Trophoblast cell (in vitro differentiated cells and primary cell): ENCODE measurements around the gene GADD45G.

Source experiments
- DNase-seq, 2 donors: peaks; one replicate each; pipeline ENCODE4 v3.0.0-alpha.2; 2016
- H2AFZ ChIP-seq: 2 replicates; pipeline ENCODE4 v1.6.1; 2013; ENCODE audit warnings: low read length, moderate library complexity, mild to moderate bottlenecking; ENCODE audit not compliant: insufficient read depth, poor library complexity
- H2AK5ac ChIP-seq: 2 replicates; pipeline ENCODE4 v1.6.1; 2013; ENCODE audit warnings: mild to moderate bottlenecking, low read length
- H2BK120ac ChIP-seq: 2 replicates; pipeline ENCODE4 v1.6.1; 2013; ENCODE audit warnings: low read length, mild to moderate bottlenecking, moderate library complexity; ENCODE audit not compliant: insufficient read depth, poor library complexity
- H2BK12ac ChIP-seq: 2 replicates; pipeline ENCODE4 v1.6.1; 2013; ENCODE audit warnings: mild to moderate bottlenecking, low read length, moderate library complexity
- H2BK5ac ChIP-seq: 2 replicates; pipeline ENCODE4 v1.6.1; 2013; ENCODE audit warnings: low read length, low read depth, moderate library complexity, mild to moderate bottlenecking; ENCODE audit not compliant: poor library complexity
- H3K14ac ChIP-seq: 2 replicates; pipeline ENCODE4 v1.6.1; 2013; ENCODE audit warnings: mild to moderate bottlenecking, low read length
- H3K18ac ChIP-seq: 2 replicates; pipeline ENCODE4 v1.6.1; 2013; ENCODE audit warnings: mild to moderate bottlenecking, low read length
- H3K23ac ChIP-seq: 2 replicates; pipeline ENCODE4 v1.6.1; 2013; ENCODE audit warnings: low read length
- H3K27ac ChIP-seq: 2 replicates; pipeline ENCODE4 v1.5.1; 2013; ENCODE audit warnings: low read depth, mild to moderate bottlenecking, inconsistent platforms, low read length, moderate library complexity
- H3K27me3 ChIP-seq: 2 replicates; pipeline ENCODE4 v1.6.1; 2013; ENCODE audit warnings: inconsistent platforms, mild to moderate bottlenecking, low read length, moderate library complexity; ENCODE audit not compliant: insufficient read depth
- H3K36me3 ChIP-seq, 2 experiments: 1 replicate in 1 of 2; 2 replicates in 1 of 2; pipeline ENCODE4 v1.6.1; 2013; ENCODE audit warnings: low read length in 2 of 2, mild to moderate bottlenecking in 2 of 2, moderate library complexity in 1 of 2; ENCODE audit not compliant: insufficient read depth in 2 of 2, control insufficient read depth in 1 of 2
- H3K4ac ChIP-seq: 2 replicates; pipeline ENCODE4 v1.6.1; 2013; ENCODE audit warnings: low read depth, mild to moderate bottlenecking, low read length, moderate library complexity
- H3K4me1 ChIP-seq, 2 experiments: 1 replicate in 1 of 2; 2 replicates in 1 of 2; pipeline ENCODE4 v1.6.1; 2013; ENCODE audit warnings: low read length in 2 of 2, mild to moderate bottlenecking in 2 of 2, moderate library complexity in 1 of 2; ENCODE audit not compliant: insufficient read depth in 2 of 2, control insufficient read depth in 1 of 2
- H3K4me2 ChIP-seq: 2 replicates; pipeline ENCODE4 v1.6.1; 2013; ENCODE audit warnings: inconsistent platforms, mild to moderate bottlenecking, low read length, moderate library complexity
- H3K4me3 ChIP-seq: 2 replicates; pipeline ENCODE4 v1.5.1; 2013; ENCODE audit warnings: mild to moderate bottlenecking, low read depth, low read length, inconsistent platforms
- H3K79me1 ChIP-seq: one replicate; pipeline ENCODE4 v1.6.1; 2013; ENCODE audit warnings: low read length
- H3K79me2 ChIP-seq: 2 replicates; pipeline ENCODE4 v1.6.1; 2013; ENCODE audit warnings: low read length, mild to moderate bottlenecking; ENCODE audit not compliant: control insufficient read depth, insufficient read depth, poor library complexity
- H3K9ac ChIP-seq: 2 replicates; pipeline ENCODE4 v1.6.1; 2013; ENCODE audit warnings: mild to moderate bottlenecking, low read length
- H3K9me3 ChIP-seq: 2 replicates; pipeline ENCODE4 v1.6.1; 2013; ENCODE audit warnings: low read depth, mild to moderate bottlenecking, control low read depth, inconsistent platforms, low read length; ENCODE audit not compliant: insufficient read depth
- H4K12ac ChIP-seq: 2 replicates; pipeline ENCODE4 v1.6.1; 2013; ENCODE audit warnings: low read depth, mild to moderate bottlenecking, low read length, moderate library complexity
- H4K8ac ChIP-seq: 2 replicates; pipeline ENCODE4 v1.6.1; 2013; ENCODE audit warnings: low read depth, mild to moderate bottlenecking, low read length, moderate library complexity
- H4K91ac ChIP-seq: one replicate; pipeline ENCODE4 v1.6.1; 2013; ENCODE audit warnings: low read depth, mild to moderate bottlenecking, low read length, moderate library complexity
- WGBS: extraction: QIAGEN DNeasy Blood & Tissue Kit; methylation state at CpG from one replicate; pipeline ENCODE4 v1.1.7; 2013; ENCODE audit warnings: missing lambda C conversion rate; ENCODE audit not compliant: insufficient read length, insufficient coverage; ENCODE audit errors: extremely low coverage; 5-methylcytosine and 5-hydroxymethylcytosine counted together

GADD45G gene

DNA sequence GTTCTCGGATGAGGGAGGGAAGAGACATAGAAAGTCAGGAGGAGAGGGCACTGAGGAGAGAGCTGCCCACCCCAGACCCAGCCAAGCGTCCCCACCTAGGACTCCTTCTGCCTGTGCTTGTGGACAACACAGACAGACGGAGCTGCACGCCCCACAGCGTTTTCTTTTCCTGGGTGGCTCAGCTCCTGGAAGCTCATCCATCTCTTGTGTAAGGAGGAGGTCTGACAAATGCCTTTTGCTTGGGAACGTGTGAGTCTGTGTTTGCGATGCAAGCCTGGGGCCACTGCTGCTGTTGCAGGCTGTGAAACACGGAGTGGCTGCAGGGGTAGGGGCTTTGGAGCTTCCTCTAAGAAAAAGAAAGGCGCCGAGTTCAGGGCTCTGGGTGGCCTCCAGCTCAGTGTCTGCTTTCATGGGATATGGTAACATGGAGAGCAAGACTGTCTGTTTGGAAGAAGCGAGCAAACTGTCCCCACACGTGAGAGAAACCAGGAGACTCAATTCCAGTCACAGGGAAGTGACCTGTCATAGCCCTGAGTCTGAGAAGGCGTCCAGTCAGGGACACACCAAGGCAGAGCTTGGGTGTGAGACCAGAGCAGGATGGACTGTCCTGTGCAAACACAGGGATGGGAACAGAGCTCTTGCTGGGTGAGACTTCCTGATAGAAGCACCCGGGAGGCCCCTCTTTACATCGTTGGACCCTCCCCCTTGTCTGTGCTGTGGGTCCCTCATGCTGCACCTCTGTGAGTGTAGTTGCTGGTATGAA is 42.7 kb downstream of the GADD45G start:
- no peak overlapping the region for H3K4me2 ChIP-seq
- peak overlapping the region; percentile 32 for H4K8ac ChIP-seq
- peak overlapping the region; percentile 54 for H2BK12ac ChIP-seq
- H3K27ac ChIP-seq = no peak overlapping the region
- peaks cover 3% of the 10 kb centered on the region for H3K79me2 ChIP-seq
- peak overlapping the region; percentile 60 for H4K91ac ChIP-seq
- H2AK5ac ChIP-seq = peak overlapping the region; percentile 18
- no peaks in the 10 kb centered on the region for H3K9me3 ChIP-seq
- H3K23ac ChIP-seq = no peak overlapping the region
- H3K36me3 ChIP-seq = no peaks in the 10 kb centered on the region
- peaks cover 20 to 22% of the 10 kb centered on the region in 2 experiments for H3K4me1 ChIP-seq
- DNase-seq = no peak
- WGBS = no CpG with 5 or more reads among the region's 15 CpGs
- H3K9ac ChIP-seq = no peak overlapping the region
- H2BK5ac ChIP-seq = peak overlapping the region; percentile 22
- H3K18ac ChIP-seq = peak overlapping the region; percentile 11
- peak overlapping the region; percentile 21 for H3K14ac ChIP-seq
- H3K27me3 ChIP-seq = no peaks in the 10 kb centered on the region
- H2BK120ac ChIP-seq = peak overlapping the region; percentile 45
- no peak overlapping the region for H3K4me3 ChIP-seq
- peak overlapping the region; percentile 13 for H3K4ac ChIP-seq
- H3K79me1 ChIP-seq = peaks cover 16% of the 10 kb centered on the region
- H4K12ac ChIP-seq = no peak overlapping the region
- H2AFZ ChIP-seq = no peak overlapping the region

DNA sequence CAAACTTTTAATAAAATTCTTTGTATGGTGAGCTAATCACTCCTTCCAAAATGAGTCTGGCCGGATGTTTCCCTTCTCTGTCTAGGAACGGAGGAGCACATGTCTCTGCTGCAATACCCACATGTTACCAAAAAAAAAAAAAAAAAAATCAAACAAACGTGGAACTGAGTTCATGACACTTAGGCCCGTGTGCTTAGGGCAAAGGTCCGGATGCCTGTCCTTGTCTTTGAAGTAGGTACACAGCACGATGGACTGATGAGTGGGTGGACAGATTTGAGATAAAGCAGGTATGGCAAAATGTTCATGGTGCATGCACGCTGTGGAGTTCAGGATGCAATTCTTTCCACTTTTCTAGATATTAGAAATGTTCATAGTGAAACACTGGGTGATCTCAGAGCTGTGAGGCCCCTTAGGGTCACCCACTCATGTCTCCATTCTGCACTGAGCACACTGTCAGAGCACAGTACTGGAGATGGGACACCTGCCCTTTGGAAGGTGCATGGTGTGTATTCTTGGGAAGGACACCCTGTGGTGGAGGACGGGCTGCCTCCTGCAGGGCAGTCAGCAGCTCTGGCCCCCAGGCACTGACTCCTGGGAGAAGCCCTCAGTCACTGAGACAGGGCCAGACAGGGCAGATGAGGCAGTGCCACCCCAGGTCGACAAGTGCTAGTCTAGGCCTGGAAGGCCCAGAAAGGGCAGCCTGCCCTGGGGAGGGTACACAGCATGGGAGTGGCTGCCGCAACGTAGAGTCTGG is 43.6 kb downstream of the GADD45G start:
- H3K23ac ChIP-seq = no peak overlapping the region
- no peak overlapping the region for H2BK120ac ChIP-seq
- peak overlapping the region; percentile 5 for H3K14ac ChIP-seq
- H3K9me3 ChIP-seq = no peaks in the 10 kb centered on the region
- no peaks in the 10 kb centered on the region for H3K27me3 ChIP-seq
- H4K8ac ChIP-seq = no peak overlapping the region
- H3K4ac ChIP-seq = no peak overlapping the region
- no peak overlapping the region for H2AFZ ChIP-seq
- no peak overlapping the region for H3K4me2 ChIP-seq
- H4K12ac ChIP-seq = no peak overlapping the region
- no peak overlapping the region for H3K18ac ChIP-seq
- H2BK12ac ChIP-seq = no peak overlapping the region
- H3K27ac ChIP-seq = no peak overlapping the region
- H3K4me3 ChIP-seq = no peak overlapping the region
- peak; percentile 32 to 87 for DNase-seq
- peaks cover 13% of the 10 kb centered on the region for H3K79me1 ChIP-seq
- H3K9ac ChIP-seq = no peak overlapping the region
- no peak overlapping the region for H2BK5ac ChIP-seq
- peaks cover 18 to 20% of the 10 kb centered on the region in 2 experiments for H3K4me1 ChIP-seq
- no peaks in the 10 kb centered on the region for H3K36me3 ChIP-seq
- peaks cover 3% of the 10 kb centered on the region for H3K79me2 ChIP-seq
- peak overlapping the region; percentile 28 for H4K91ac ChIP-seq
- no CpG with 5 or more reads among the region's 11 CpGs for WGBS
- H2AK5ac ChIP-seq = no peak overlapping the region

DNA sequence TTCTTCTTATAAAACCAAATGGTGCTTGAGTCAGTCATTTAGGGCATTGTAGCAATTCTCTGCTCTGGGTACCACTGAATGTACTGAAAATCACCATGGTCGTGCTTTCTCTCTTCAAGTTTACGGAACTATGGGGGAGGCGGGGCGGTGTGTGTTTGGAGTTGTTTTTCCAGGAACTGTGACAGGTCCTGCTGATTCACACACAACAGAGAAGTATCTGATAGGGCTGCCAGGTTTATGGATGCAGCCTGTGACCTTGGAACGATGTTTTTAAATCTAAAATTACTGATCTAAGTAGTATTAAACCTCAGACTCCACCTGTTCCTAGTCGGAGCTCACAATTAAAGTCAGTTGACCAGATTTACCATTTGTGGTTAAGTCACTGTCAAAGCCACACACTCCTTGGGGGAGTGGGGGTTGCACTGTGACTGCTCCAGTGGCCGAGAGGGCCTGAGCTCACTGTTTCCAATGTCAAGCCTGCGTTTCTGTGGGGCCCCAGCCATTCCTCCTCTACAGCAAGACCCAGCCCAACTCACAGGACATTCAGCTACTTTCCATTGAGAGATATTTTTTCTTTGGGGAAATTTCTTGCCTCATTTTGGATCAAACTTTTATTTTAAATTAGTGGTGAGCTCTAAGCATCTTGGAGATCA is 44.4 kb downstream of the GADD45G start:
- Histone ChIP-seq H3K4me1 (peaks cover 18 to 20% of the 10 kb centered on the region in 2 experiments), H3K9ac (no peak overlapping the region), H3K79me1 (peaks cover 12% of the 10 kb centered on the region), H3K4ac (no peak overlapping the region), H2BK5ac (no peak overlapping the region), H2BK120ac (peak overlapping the region; percentile 21), H3K23ac (no peak overlapping the region), H4K8ac (no peak overlapping the region), H2AFZ (no peak overlapping the region), H3K27ac (no peak overlapping the region), H3K14ac (peak overlapping the region; percentile 34), H3K27me3 (no peaks in the 10 kb centered on the region), H4K91ac (peak overlapping the region; percentile 7), H3K4me3 (no peak overlapping the region), H4K12ac (no peak overlapping the region), H2AK5ac (no peak overlapping the region), H3K9me3 (no peaks in the 10 kb centered on the region), H2BK12ac (peak overlapping the region; percentile 35), H3K18ac (no peak overlapping the region), H3K4me2 (no peak overlapping the region), H3K36me3 (no peaks in the 10 kb centered on the region), H3K79me2 (peaks cover 3% of the 10 kb centered on the region)
- no peak for DNase-seq
- WGBS = no CpG with 5 or more reads among the region's 8 CpGs

DNA sequence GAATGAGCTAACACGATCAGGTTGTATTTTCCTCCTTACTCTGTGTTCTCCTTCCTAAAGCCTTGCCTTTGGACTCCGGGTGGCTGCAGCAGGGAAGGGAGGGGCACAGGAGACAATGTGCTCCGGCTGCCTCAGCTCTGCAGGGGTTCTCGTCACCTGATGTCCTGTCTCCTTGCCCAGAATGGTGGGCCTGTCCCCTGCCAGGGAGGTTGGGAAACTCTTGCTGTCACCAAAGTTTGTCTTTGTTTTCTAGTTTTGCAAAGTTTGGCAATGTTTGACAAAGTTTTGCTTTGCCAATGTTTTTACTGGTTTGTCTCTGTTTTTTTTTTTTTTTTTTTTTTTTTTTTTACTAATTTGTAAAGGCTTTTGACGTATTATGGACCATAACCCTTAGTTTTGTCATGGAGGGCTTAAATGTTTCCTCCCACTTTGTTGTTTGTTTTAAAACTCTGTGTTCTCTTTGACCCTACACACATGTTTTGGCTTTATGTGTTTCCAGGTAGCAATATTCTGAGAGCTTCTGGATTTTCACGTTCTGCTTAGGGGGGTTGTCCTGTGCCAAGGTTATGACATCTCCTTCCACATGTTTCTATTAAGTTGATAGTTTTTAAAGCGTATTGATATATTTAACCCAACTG is 49.3 kb downstream of the GADD45G start:
- H3K27me3 ChIP-seq = no peaks in the 10 kb centered on the region
- no peak overlapping the region for H3K9ac ChIP-seq
- no peaks in the 10 kb centered on the region for H3K36me3 ChIP-seq
- H2BK12ac ChIP-seq = no peak overlapping the region
- no peak overlapping the region for H4K12ac ChIP-seq
- no peak overlapping the region for H2AK5ac ChIP-seq
- no peak overlapping the region for H4K8ac ChIP-seq
- no peak overlapping the region for H2BK120ac ChIP-seq
- H3K9me3 ChIP-seq = no peaks in the 10 kb centered on the region
- no peak overlapping the region for H2BK5ac ChIP-seq
- no peak overlapping the region for H3K23ac ChIP-seq
- DNase-seq = no peak
- peaks cover 4% of the 10 kb centered on the region for H3K79me1 ChIP-seq
- H3K4me2 ChIP-seq = no peak overlapping the region
- no peak overlapping the region for H3K14ac ChIP-seq
- no peak overlapping the region for H3K4me3 ChIP-seq
- H3K4me1 ChIP-seq = no peaks in the 10 kb centered on the region
- no peak overlapping the region for H3K4ac ChIP-seq
- H2AFZ ChIP-seq = no peak overlapping the region
- H3K18ac ChIP-seq = no peak overlapping the region
- H3K79me2 ChIP-seq = no peaks in the 10 kb centered on the region
- H3K27ac ChIP-seq = no peak overlapping the region
- no CpG with 5 or more reads among the region's 7 CpGs for WGBS
- H4K91ac ChIP-seq = no peak overlapping the region
